GM23248 (cell line): Measurements from ENCODE around the gene MBD3L2. TPM values are rescaled to one million over a fixed set of nuclear protein-coding genes. Genes with fewer than 3 reads are reported as not detected.

ENCODE experiments used
- DNase-seq: peaks from one replicate; pipeline ENCODE4 v3.0.0-alpha.2; 2015
- H2AFZ ChIP-seq: fragments of 200-600 bp; sonication (generic); 2 replicates; pipeline ENCODE4 v1.6.1; 2016; ENCODE audit warnings: antibody characterized with exemption
- H3F3A ChIP-seq: fragments of 200-600 bp; sonication (generic); 2 replicates; pipeline ENCODE4 v1.6.1; 2016; ENCODE audit warnings: mild to moderate bottlenecking, antibody characterized with exemption, mixed run types; ENCODE audit not compliant: insufficient read depth
- H3K27ac ChIP-seq: fragments of 200-600 bp; sonication (generic); 2 replicates; pipeline ENCODE4 v1.5.1; 2016; ENCODE audit warnings: mild to moderate bottlenecking
- H3K27me3 ChIP-seq: fragments of 200-600 bp; sonication (generic); replicated peaks from 2 replicates; pipeline ENCODE4 v1.6.1; 2016; ENCODE audit warnings: mild to moderate bottlenecking; ENCODE audit not compliant: insufficient read depth
- H3K36me3 ChIP-seq: fragments of 200-600 bp; sonication (generic); 2 replicates; pipeline ENCODE4 v1.6.1; 2016; ENCODE audit warnings: low read depth, mild to moderate bottlenecking
- H3K4me1 ChIP-seq: fragments of 200-600 bp; sonication (generic); 2 replicates; pipeline ENCODE4 v1.6.1; 2016; ENCODE audit warnings: mild to moderate bottlenecking; ENCODE audit not compliant: insufficient read depth
- H3K4me2 ChIP-seq: fragments of 200-600 bp; sonication (generic); one replicate; pipeline ENCODE4 v1.6.1; 2016; ENCODE audit warnings: mild to moderate bottlenecking; ENCODE audit not compliant: unreplicated experiment
- H3K4me3 ChIP-seq: fragments of 200-600 bp; sonication (generic); 2 replicates; pipeline ENCODE4 v1.5.1; 2016; ENCODE audit warnings: mild to moderate bottlenecking
- H3K79me2 ChIP-seq: fragments of 200-600 bp; sonication (generic); 2 replicates; pipeline ENCODE4 v1.6.1; 2016; ENCODE audit warnings: mild to moderate bottlenecking; ENCODE audit not compliant: insufficient read depth
- H3K9ac ChIP-seq: fragments of 200-600 bp; sonication (generic); 2 replicates; pipeline ENCODE4 v1.6.1; 2016; ENCODE audit warnings: mild to moderate bottlenecking
- H3K9me2 ChIP-seq: fragments of 200-600 bp; sonication (generic); 2 replicates; pipeline ENCODE4 v1.6.1; 2016; ENCODE audit warnings: mixed run types, mild to moderate bottlenecking, moderate library complexity; ENCODE audit not compliant: insufficient read depth
- H3K9me3 ChIP-seq: fragments of 200-600 bp; sonication (generic); one replicate; pipeline ENCODE4 v1.6.1; 2017; ENCODE audit warnings: low read depth
- H4K20me1 ChIP-seq: fragments of 200-600 bp; sonication (generic); 2 replicates; pipeline ENCODE4 v1.6.0; 2016; ENCODE audit not compliant: insufficient read depth
- EZH2 ChIP-seq: fragments of 200-600 bp; sonication (generic); IDR thresholded peaks from 2 replicates; pipeline ENCODE4 v1.6.1; 2018; ENCODE audit warnings: antibody characterized with exemption, mild to moderate bottlenecking; ENCODE audit not compliant: insufficient read depth, poor library complexity, severe bottlenecking
- EZH2phosphoT487 ChIP-seq: fragments of 200-600 bp; sonication (generic); IDR thresholded peaks from 2 replicates; pipeline ENCODE4 v1.6.1; 2018; ENCODE audit warnings: antibody characterized with exemption, moderate library complexity, mild to moderate bottlenecking, low read depth; ENCODE audit not compliant: insufficient read depth
- WGBS, 2 experiments: methylation state at CpG; one replicate each; pipeline ENCODE4 v1.1.6; 2015 to 2017; ENCODE audit warnings: low lambda C conversion rate in 2 of 2, low coverage in 1 of 2; ENCODE audit errors: missing lambda C conversion rate in 2 of 2; 5-methylcytosine and 5-hydroxymethylcytosine counted together
- in situ Hi-C: fragments of 300-500 bp; cut with MboI; formaldehyde crosslinking; loops from 2 replicates; pipeline ENCODE4 v1.15.0; 2020
- polyA plus RNA-seq: library from polyadenylated mRNA; unstranded; fragments of >200 nt; fragmentation: Nextera tagmentation; extraction: Ambion mirVana; gene quantifications from 2 replicates; pipeline ENCODE4 v1.2.1, GENCODE V29; 2016
- total RNA-seq: library from RNA; depleted of rRNA; stranded (reverse); fragments of >200 nt; shearing (Covaris generic); gene quantifications from 2 replicates; pipeline ENCODE4 v1.2.3, GENCODE V29; 2014

The MBD3L2 gene
- total and polyA plus RNA-seq, 2 experiments from 2014 or later: not detected

DNA sequence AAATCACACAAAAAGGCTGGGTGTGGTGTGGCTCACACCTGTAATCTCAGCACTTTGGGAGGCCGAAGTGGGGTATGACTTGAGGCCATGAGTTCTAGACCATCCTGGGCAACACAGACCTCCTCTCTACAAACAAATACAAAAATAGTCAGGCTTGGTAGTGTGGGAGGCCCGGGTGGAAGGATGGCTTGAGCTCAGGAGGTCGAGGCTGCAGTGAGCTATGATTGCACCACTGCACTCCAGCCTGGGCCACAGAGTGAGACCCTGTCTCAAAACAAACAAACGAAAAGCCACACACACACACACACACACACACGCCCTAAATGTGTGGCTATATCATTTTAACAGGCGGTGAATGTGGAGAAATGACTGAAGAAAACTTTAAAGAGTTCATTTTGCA is 19.5 kb downstream of the MBD3L2 start:
- Histone ChIP-seq H2AFZ (peak overlapping the region; percentile 54), H3K79me2 (peaks cover 27% of the 10 kb centered on the region), H3K36me3 (peaks cover 15% of the 10 kb centered on the region), H4K20me1 (no peaks in the 10 kb centered on the region), H3K9me2 (no peaks in the 10 kb centered on the region), H3K9ac (no peak overlapping the region), H3K4me2 (no peak overlapping the region), H3F3A (peaks cover 11% of the 10 kb centered on the region; the same call in 1 of the 2 replicates), H3K27me3 (no peaks in the 10 kb centered on the region), H3K4me1 (peaks cover 18% of the 10 kb centered on the region), H3K27ac (no peak overlapping the region), H3K4me3 (peak overlapping the region; percentile 95; the same call in 1 of the 2 replicates), H3K9me3 (no peaks in the 10 kb centered on the region)
- TF ChIP-seq EZH2 (no peak), EZH2phosphoT487 (no peak)
- in situ Hi-C loops: no loop called here
- WGBS, 2 experiments: 78 to 79% methylated on average over 6 of the region's 6 CpGs
- DNase-seq: no peak

DNA sequence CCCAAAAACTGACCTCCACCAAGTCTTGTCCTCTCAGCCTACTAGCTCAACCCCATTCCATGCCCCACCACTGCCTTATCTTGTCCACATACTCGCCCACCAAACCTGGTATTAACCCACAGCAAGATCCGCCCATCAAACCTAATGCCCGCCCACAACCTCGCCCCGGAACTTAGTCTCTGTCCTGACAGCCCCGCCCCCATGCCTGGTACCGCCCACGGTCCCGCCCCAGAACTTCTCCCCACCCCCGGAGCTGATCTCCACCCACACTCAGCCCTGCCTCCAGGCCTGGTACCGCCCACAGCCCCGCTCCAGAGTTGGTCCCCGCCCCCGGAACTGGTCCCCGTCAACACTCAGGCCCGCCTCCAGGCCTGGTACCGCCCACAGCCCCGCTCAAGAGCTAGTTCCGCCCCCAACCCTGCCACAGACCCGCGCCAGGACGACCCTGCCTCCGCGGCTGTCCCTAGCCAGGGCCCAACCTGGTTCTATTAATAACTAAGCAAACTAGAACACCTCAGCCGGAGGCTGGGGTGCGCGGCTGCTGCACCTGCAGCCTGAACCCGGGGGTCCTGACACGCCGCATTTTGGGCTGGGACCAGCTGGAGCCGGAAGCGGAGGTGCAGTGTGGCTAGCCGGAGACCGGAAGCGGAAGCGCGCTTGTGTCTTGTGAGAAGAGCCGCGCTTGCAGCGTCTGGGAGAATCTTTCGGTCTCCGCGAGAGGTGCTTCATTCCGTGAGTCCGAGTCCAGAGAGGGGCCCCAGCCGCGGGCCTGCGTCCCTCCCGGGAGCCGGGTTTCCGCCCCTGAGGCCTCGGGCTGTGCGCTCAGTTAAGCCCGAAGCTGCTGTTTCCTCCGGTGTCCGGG is 20.2 kb downstream of the MBD3L2 start, which contains the start of gene ZNF557:
Gene ZNF557 (plus strand): TSS at position 662 of the 862 bp plus-strand sequence. CDS start 5,372 bp downstream, outside the sequence.
- Histone ChIP-seq H3K27ac (peak within 1 kb of the TSS; percentile 68), H4K20me1 (no peaks in the 10 kb centered on the region), H3K4me3 (peak within 1 kb of the TSS; percentile 95), H3K4me1 (peaks cover 18% of the 10 kb centered on the region), H3K36me3 (peaks cover 17% of the 10 kb centered on the region), H3K27me3 (no peaks in the 10 kb centered on the region), H3K79me2 (peaks cover 27% of the 10 kb centered on the region), H3F3A (peaks cover 11% of the 10 kb centered on the region; the same call in 1 of the 2 replicates), H3K4me2 (peak within 1 kb of the TSS; percentile 95), H3K9me3 (no peaks in the 10 kb centered on the region), H2AFZ (peak within 1 kb of the TSS; percentile 94), H3K9ac (peak within 1 kb of the TSS; percentile 93), H3K9me2 (no peaks in the 10 kb centered on the region)
- DNase-seq: peak; percentile 99
- in situ Hi-C loops: no loop called here
- WGBS, 2 experiments: 1% methylated on average over 43 to 55 of the region's 56 CpGs
- TF ChIP-seq EZH2phosphoT487: no peak
- no peak for TF ChIP-seq EZH2

DNA sequence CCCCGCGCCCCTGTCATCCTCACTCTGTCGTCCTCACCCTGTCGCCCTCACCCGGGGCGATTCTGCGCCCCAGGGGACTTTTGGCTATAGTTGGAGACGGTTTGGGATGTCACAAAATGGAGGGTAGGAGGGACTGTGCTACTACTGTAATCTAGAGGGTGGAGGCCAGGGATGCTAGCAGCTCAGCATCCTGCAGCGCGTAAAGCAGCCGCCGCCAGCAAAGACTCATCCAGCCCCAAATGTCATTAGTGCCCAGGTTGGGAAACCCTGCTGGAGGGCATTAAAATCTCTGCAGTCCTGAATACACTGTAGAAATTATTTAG is 20.7 kb downstream of the MBD3L2 start:
- H3F3A ChIP-seq: peaks cover 11% of the 10 kb centered on the region; the same call in 1 of the 2 replicates
- peak overlapping the region; percentile 93 for H3K9ac ChIP-seq
- H3K79me2 ChIP-seq: peaks cover 27% of the 10 kb centered on the region
- peak; percentile 71 for DNase-seq
- H3K4me3 ChIP-seq: peak overlapping the region; percentile 95
- in situ Hi-C loops: no loop called here
- H4K20me1 ChIP-seq: no peaks in the 10 kb centered on the region
- TF ChIP-seq EZH2phosphoT487 (no peak), EZH2 (no peak)
- H3K36me3 ChIP-seq: peaks cover 19% of the 10 kb centered on the region
- H3K4me1 ChIP-seq: peaks cover 18% of the 10 kb centered on the region
- H3K9me2 ChIP-seq: no peaks in the 10 kb centered on the region
- H3K9me3 ChIP-seq: no peaks in the 10 kb centered on the region
- H2AFZ ChIP-seq: peak overlapping the region; percentile 94
- peak overlapping the region; percentile 95 for H3K4me2 ChIP-seq
- H3K27ac ChIP-seq: peak overlapping the region; percentile 68
- no peaks in the 10 kb centered on the region for H3K27me3 ChIP-seq
- WGBS, 2 experiments: 2% methylated on average over 12 of the region's 12 CpGs

DNA sequence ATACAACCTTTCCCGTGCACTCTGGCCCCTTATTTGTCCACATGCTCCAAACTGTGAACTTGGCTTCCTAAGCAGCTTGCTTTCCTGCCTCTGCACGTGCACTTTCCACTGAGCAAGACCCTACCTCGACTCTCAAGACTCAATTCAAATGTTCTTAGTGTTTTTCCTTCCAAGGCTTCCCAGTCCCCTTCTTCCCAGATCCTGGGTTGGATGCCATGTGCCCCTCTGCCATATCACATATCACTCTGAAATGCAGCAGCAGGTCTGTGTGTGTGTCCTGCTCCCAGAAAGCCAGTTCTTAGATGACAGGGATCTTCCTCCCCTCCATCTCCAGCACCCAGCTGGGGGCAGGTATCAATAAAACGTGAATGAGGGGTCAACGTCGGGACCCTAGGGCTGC is 23.4 kb downstream of the MBD3L2 start:
- Histone ChIP-seq H3K9ac (no peak overlapping the region), H3K9me2 (no peaks in the 10 kb centered on the region), H3K36me3 (peaks cover 44% of the 10 kb centered on the region), H3K4me2 (no peak overlapping the region), H3K4me1 (peaks cover 17% of the 10 kb centered on the region), H3K9me3 (no peaks in the 10 kb centered on the region), H3F3A (peaks cover 12% of the 10 kb centered on the region; the same call in 1 of the 2 replicates), H3K79me2 (peaks cover 27% of the 10 kb centered on the region), H2AFZ (no peak overlapping the region), H3K27me3 (no peaks in the 10 kb centered on the region), H4K20me1 (no peaks in the 10 kb centered on the region), H3K4me3 (no peak overlapping the region), H3K27ac (no peak overlapping the region)
- TF ChIP-seq EZH2: no peak
- no peak for TF ChIP-seq EZH2phosphoT487
- DNase-seq: no peak
- in situ Hi-C loops: no loop called here
- WGBS, 2 experiments: 98 to 99% methylated on average over 6 of the region's 6 CpGs
